H1 (cell line): ENCODE results near the gene DPEP3. TPM values are rescaled to one million over a fixed set of nuclear protein-coding genes. Genes with fewer than 3 reads are reported as not detected.

ENCODE experiments used
- BRCA1 ChIP-seq: IDR thresholded peaks from 2 replicates; pipeline ENCODE4 v1.6.1; 2012; ENCODE audit warnings: low read depth, low read length, improper control_type of control experiment
- CBX8 ChIP-seq: fragments of 300-800, 300-1000 bp; sonication (generic); IDR thresholded peaks from 2 replicates; pipeline ENCODE4 v1.7.1; 2016; ENCODE audit warnings: low read depth, low read length, borderline replicate concordance
- CEBPB ChIP-seq: IDR thresholded peaks from 2 replicates; pipeline ENCODE4 v1.6.1; 2012; ENCODE audit warnings: low read depth, low read length
- POU5F1 ChIP-seq: IDR thresholded peaks from 2 replicates; pipeline ENCODE4 v1.6.1; 2011; ENCODE audit warnings: low read depth, mild to moderate bottlenecking, low read length, moderate library complexity
- SIX5 ChIP-seq: IDR thresholded peaks from 2 replicates; pipeline ENCODE4 v1.6.1; 2011; ENCODE audit warnings: mild to moderate bottlenecking, low read depth, low read length
- polyA plus RNA-seq, 7 experiments: library from polyadenylated mRNA; depleted of rRNA in 3 of 7; stranded (reverse) in 5 of 7; unstranded in 2 of 7; fragments of >200 nt in 5 of 7; fragments of 200-250 nt in 2 of 7; gene quantifications; 1 replicate in 5 of 7; 2 replicates in 1 of 7; 4 replicates in 1 of 7; pipeline versions ENCODE4 v1.2.1 to v1.2.3, GENCODE V29; 2011 to 2013; ENCODE audit warnings: missing spikeins in 2 of 7, mixed read lengths in 2 of 7
- total RNA-seq: library from RNA; stranded (reverse); fragmentation: NEBNext Ultra II Directional; extraction: Animal tissue kit (Norgen Biotek cat#: 25700); gene quantifications from 2 replicates; pipeline ENCODE4 v1.2.1, GENCODE V29; 2021

The DPEP3 gene
- total and polyA plus RNA-seq, 2 of the 8 experiments (the other 6 are each of a cell fraction or from before 2014, with no cell fraction given) = 6.5 to 9.9 TPM

- TF ChIP-seq POU5F1 (no peak), CBX8 (no peak), CEBPB (no peak), BRCA1 (no peak), SIX5 (no peak)
These were observed 26.5 kb downstream of the DPEP3 start (continued) for GRCh38 chr16:67953641-67954375.
